Measurements from ENCODE around the gene ZP4.

DNA sequence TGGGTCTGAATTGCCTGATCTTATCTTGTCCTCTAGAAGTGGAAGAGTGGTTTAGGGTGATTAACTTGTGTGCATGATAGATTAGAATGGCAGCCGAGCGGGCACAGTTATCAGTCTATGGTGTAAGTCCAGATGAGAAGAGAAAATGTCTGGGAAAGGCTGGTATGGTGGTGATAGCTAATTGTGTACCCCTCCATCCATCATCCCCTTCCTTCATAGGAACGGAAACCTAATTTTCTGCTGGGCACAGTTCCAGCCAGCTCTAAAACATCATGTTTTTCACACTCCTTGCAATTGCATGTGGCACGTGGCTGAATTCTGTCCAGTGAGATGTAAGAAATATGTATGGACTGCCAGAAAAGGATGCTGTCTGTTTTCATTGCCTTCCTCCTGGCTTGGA lies 40.9 kb upstream of the ZP4 start:
- TF ChIP-seq RARB (CRISPR knock-in tag; IDR thresholded peaks at IDR 0.05) (no peak), OSR1 (CRISPR knock-in tag; IDR thresholded peaks at IDR 0.05) (no peak), CSDC2 (CRISPR knock-in tag; IDR thresholded peaks at IDR 0.05) (no peak)
